Transverse colon (tissue), 4 donors: ENCODE results near the gene PAPPA.

ENCODE experiments used
- POLR2A ChIP-seq: fragments of 450-650 bp; IDR thresholded peaks from one replicate; pipeline ENCODE4 v1.6.1; 2016; ENCODE audit warnings: antibody characterized with exemption, mild to moderate bottlenecking, moderate library complexity
- POLR2AphosphoS5 ChIP-seq, 3 donors: sonication (generic); formaldehyde crosslinking; IDR thresholded peaks; one replicate each; pipeline ENCODE4 v1.6.1; 2016; ENCODE audit warnings: antibody characterized with exemption in 3 of 3
- TF ChIP-seq, protein P1 (sequence below), 5 experiments: fragments of 200-600 bp in 3 of 5; fragments of 450-650 bp in 2 of 5; sonication (generic) in 3 of 5; IDR thresholded peaks; 1 replicate in 2 of 5; 2 replicates in 3 of 5; pipeline ENCODE4 v1.5.1; 2016 to 2017; ENCODE audit warnings: antibody characterized with exemption in 5 of 5, inconsistent platforms in 3 of 5, mild to moderate bottlenecking in 2 of 5, moderate library complexity in 1 of 5

DNA sequence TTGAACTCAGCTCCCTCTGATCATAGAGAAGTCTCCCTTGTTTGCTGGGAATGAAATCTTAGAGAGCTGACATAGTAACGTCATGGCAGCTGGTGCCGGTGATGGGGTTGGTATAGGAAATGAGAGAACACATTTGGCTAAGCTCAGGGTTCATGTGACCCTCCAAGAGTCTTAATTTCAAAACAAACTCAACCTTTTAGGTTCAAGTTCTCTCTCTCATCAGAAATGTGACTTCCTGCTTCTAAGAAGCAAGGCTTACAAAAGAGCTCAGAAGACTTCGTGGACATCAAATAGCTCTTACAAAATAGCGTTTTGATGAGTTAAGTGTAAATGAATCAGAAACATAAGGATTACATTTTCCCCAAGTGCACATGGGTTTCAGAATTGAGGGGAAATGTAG, 97.3 kb downstream of the PAPPA start:
- TF ChIP-seq POLR2A (no peak), POLR2AphosphoS5 (IDR thresholded peaks at IDR 0.05) (no peak)
- TF ChIP-seq, protein P1, sequence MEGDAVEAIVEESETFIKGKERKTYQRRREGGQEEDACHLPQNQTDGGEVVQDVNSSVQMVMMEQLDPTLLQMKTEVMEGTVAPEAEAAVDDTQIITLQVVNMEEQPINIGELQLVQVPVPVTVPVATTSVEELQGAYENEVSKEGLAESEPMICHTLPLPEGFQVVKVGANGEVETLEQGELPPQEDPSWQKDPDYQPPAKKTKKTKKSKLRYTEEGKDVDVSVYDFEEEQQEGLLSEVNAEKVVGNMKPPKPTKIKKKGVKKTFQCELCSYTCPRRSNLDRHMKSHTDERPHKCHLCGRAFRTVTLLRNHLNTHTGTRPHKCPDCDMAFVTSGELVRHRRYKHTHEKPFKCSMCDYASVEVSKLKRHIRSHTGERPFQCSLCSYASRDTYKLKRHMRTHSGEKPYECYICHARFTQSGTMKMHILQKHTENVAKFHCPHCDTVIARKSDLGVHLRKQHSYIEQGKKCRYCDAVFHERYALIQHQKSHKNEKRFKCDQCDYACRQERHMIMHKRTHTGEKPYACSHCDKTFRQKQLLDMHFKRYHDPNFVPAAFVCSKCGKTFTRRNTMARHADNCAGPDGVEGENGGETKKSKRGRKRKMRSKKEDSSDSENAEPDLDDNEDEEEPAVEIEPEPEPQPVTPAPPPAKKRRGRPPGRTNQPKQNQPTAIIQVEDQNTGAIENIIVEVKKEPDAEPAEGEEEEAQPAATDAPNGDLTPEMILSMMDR (IDR thresholded peaks at IDR 0.05) = no peak
